ENCODE measurements around the gene PSMA4.

The PSMA4 gene

DNA sequence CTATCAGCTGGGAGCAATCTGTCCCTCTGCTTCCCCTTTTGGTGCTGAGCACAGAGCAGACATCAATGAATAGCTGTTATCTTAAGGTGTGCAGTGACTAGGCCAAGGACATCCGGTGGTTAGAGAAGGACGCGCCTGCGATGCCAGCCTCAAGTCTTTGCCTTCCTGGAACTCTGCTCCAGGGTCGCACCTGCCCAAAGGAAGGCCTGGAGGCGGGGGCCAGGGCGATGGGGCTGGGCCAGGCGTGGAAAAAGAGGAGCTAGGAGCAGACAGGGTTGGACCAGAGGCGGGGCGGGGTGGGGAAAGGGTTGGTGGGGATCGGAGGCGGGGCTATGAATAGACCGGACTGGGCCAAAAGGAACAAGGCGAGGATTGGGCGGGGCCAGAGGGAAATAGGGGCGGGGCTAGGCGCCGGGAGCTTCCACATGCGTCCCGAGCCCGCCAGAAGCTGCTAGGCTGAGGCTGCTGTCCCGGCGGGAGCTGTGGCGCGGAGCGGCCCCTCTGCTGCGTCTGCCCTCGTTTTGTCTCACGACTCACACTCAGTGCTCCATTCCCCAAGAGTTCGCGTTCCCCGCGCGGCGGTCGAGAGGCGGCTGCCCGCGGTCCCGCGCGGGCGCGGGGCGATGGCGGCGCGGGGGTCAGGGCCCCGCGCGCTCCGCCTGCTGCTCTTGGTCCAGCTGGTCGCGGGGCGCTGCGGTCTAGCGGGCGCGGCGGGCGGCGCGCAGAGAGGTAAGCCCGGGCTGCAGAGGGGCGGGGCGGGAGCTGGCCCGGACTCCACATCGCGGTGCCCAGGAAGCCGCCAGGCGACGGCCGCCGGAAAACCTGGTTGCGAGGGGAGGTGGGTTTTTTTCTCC lies 25.1 kb downstream of the PSMA4 start, which contains the start of gene CHRNA5:
TSS of gene CHRNA5 (plus strand) at position 424 of the 854 bp plus-strand sequence. CDS start at position 624, 200 bp downstream.
- H3K27ac ChIP-seq (replicated peaks) = no peak within 1 kb of the TSS
- DNase-seq (ENCODE audit: low read depth in 1 of 2, low spot score in 1 of 2) = peak; percentile 61 to 65

DNA sequence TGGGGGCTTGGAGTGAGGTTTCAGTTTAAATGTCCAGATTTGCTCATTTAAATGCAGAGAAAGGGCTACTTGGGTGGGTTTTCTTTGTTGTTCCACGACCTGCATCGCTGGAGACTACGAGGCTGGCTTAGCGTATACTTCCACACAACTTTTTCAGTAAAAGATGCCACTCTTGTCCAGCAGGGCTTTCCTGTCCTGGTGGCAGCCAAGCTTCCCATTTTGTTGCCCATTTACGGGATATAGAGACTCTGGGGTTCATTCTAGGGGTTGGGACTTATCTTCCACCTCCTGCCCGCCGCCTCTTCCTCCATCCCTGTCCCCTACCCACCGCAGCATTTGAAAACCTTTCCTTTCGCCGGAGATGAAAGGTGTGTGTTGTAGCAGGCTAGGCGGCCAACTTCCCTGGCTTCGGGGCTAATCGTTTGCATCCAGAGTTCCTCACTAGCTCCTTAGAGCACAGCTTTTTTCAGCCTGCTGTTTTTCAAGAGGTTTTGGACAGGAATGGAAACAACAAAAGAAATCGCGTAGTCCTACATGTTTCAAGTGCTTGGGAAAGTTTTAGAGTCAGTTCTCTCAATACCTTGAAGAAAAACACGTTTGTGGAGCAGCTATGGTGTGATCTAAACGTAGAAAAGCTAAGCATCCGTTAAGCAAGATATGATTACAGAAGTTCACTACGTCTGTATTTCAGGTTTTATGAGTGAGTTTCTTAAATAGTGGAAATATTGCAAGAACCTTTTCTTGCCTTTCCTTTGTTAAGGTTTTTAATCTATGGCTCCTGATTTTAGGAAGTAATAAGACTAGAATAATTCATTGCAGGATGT lies 25.9 kb downstream of the PSMA4 start:
- no peak for DNase-seq (ENCODE audit: low read depth in 1 of 2, low spot score in 1 of 2)
- no peak overlapping the region for H3K27ac ChIP-seq (replicated peaks)
- TF ChIP-seq, protein P1, sequence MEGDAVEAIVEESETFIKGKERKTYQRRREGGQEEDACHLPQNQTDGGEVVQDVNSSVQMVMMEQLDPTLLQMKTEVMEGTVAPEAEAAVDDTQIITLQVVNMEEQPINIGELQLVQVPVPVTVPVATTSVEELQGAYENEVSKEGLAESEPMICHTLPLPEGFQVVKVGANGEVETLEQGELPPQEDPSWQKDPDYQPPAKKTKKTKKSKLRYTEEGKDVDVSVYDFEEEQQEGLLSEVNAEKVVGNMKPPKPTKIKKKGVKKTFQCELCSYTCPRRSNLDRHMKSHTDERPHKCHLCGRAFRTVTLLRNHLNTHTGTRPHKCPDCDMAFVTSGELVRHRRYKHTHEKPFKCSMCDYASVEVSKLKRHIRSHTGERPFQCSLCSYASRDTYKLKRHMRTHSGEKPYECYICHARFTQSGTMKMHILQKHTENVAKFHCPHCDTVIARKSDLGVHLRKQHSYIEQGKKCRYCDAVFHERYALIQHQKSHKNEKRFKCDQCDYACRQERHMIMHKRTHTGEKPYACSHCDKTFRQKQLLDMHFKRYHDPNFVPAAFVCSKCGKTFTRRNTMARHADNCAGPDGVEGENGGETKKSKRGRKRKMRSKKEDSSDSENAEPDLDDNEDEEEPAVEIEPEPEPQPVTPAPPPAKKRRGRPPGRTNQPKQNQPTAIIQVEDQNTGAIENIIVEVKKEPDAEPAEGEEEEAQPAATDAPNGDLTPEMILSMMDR (IDR thresholded peaks at IDR 0.05; ENCODE audit: insufficient read depth, low read length) = no peak
- peak overlapping the region; percentile 65 for H3K4me3 ChIP-seq (replicated peaks; ENCODE audit: insufficient read depth, low read length)
- peaks cover 23% of the 10 kb centered on the region for H3K27me3 ChIP-seq (ENCODE audit: insufficient read depth, poor library complexity, severe bottlenecking)

More for the DNA sequence above, 25.1 kb downstream of the PSMA4 start, which contains the start of gene CHRNA5:
- H3K4me3 ChIP-seq (replicated peaks; ENCODE audit: insufficient read depth, low read length) = peak within 1 kb of the TSS; percentile 65
- H3K27me3 ChIP-seq (ENCODE audit: insufficient read depth, poor library complexity, severe bottlenecking) = peaks cover 23% of the 10 kb centered on the region
- TF ChIP-seq SPI1 (IDR thresholded peaks at IDR 0.05; ENCODE audit: borderline replicate concordance, low read depth) (no peak), GABPA (IDR thresholded peaks at IDR 0.05; ENCODE audit: low read depth) (no peak)
- TF ChIP-seq, protein P1 (IDR thresholded peaks at IDR 0.05; ENCODE audit: insufficient read depth, low read length) = no peak
- TF ChIP-seq, protein P2, sequence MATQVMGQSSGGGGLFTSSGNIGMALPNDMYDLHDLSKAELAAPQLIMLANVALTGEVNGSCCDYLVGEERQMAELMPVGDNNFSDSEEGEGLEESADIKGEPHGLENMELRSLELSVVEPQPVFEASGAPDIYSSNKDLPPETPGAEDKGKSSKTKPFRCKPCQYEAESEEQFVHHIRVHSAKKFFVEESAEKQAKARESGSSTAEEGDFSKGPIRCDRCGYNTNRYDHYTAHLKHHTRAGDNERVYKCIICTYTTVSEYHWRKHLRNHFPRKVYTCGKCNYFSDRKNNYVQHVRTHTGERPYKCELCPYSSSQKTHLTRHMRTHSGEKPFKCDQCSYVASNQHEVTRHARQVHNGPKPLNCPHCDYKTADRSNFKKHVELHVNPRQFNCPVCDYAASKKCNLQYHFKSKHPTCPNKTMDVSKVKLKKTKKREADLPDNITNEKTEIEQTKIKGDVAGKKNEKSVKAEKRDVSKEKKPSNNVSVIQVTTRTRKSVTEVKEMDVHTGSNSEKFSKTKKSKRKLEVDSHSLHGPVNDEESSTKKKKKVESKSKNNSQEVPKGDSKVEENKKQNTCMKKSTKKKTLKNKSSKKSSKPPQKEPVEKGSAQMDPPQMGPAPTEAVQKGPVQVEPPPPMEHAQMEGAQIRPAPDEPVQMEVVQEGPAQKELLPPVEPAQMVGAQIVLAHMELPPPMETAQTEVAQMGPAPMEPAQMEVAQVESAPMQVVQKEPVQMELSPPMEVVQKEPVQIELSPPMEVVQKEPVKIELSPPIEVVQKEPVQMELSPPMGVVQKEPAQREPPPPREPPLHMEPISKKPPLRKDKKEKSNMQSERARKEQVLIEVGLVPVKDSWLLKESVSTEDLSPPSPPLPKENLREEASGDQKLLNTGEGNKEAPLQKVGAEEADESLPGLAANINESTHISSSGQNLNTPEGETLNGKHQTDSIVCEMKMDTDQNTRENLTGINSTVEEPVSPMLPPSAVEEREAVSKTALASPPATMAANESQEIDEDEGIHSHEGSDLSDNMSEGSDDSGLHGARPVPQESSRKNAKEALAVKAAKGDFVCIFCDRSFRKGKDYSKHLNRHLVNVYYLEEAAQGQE (IDR thresholded peaks at IDR 0.05; ENCODE audit: insufficient replicate concordance, low read depth) = no peak

DNA sequence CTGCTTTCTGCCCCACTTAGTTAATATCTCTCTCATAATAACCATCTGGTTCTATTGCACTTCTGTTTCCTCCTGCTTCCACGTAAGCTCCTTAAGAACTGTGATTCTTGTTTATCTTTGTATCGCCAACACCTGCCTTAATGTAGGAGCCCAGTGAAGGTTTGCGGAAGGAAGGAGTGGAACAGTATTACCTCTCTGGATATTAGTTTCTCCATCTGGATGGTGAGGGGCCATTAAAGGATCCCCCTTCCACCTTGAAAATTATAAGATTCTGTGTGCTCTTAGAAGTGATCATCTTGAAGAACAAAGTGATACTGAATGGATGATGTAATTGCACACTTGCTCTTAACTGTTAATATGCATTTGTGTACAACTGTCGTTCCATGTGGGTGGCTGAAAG lies 27.3 kb downstream of the PSMA4 start:
- H3K4me3 ChIP-seq (replicated peaks; ENCODE audit: insufficient read depth, low read length) = no peak overlapping the region

More for the DNA sequence above, 27.3 kb downstream of the PSMA4 start:
- no peak for DNase-seq (ENCODE audit: low read depth in 1 of 2, low spot score in 1 of 2)
- Histone ChIP-seq H3K27me3 (ENCODE audit: insufficient read depth, poor library complexity, severe bottlenecking) (peaks cover 25% of the 10 kb centered on the region), H3K27ac (replicated peaks) (no peak overlapping the region)
- TF ChIP-seq GABPA (IDR thresholded peaks at IDR 0.05; ENCODE audit: low read depth) = no peak
- TF ChIP-seq, protein P2 (IDR thresholded peaks at IDR 0.05; ENCODE audit: insufficient replicate concordance, low read depth) = no peak
- no peak for TF ChIP-seq POLR2AphosphoS5 (IDR thresholded peaks at IDR 0.05; ENCODE audit: low read depth)
- TF ChIP-seq, protein P1 (IDR thresholded peaks at IDR 0.05; ENCODE audit: insufficient read depth, low read length) = no peak
- no peak for TF ChIP-seq SPI1 (IDR thresholded peaks at IDR 0.05; ENCODE audit: borderline replicate concordance, low read depth)

Data from HL-60 (cell line).